ENCODE results near the gene RSPO3.

DNA sequence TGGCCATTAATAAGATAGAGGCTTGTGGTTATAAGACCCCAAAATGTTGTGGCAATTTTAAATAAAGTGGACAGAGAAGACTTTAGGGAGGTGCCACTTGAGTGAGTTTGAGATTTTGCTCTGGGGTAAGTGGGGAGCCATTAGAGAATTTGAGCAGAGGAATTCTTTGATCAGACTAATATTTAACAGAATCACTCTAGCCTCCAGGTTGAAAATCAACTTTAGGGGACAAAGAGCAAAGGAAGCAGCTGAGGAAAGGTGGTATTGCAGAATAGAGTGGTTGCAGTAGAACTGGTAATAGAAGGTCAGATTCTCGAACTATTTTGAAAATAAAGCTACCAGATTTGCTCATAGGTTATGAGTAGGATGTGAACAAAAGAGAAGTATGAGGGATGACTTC is 97.5 kb downstream of the RSPO3 start:
- TF ChIP-seq, protein P1, sequence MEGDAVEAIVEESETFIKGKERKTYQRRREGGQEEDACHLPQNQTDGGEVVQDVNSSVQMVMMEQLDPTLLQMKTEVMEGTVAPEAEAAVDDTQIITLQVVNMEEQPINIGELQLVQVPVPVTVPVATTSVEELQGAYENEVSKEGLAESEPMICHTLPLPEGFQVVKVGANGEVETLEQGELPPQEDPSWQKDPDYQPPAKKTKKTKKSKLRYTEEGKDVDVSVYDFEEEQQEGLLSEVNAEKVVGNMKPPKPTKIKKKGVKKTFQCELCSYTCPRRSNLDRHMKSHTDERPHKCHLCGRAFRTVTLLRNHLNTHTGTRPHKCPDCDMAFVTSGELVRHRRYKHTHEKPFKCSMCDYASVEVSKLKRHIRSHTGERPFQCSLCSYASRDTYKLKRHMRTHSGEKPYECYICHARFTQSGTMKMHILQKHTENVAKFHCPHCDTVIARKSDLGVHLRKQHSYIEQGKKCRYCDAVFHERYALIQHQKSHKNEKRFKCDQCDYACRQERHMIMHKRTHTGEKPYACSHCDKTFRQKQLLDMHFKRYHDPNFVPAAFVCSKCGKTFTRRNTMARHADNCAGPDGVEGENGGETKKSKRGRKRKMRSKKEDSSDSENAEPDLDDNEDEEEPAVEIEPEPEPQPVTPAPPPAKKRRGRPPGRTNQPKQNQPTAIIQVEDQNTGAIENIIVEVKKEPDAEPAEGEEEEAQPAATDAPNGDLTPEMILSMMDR (IDR thresholded peaks at IDR 0.05) = no peak
- no peak for TF ChIP-seq ZFX (IDR thresholded peaks at IDR 0.05; ENCODE audit: borderline replicate concordance)
